OCI-LY3 (cell line): ENCODE results near the gene C2orf68.
"Not testable (repeated sequence)": the region's sequence is repeated elsewhere in the genome, so short reads cannot be mapped to it uniquely, and the experiment has no call there.

Experiments used
- H2AFZ ChIP-seq: fragments of 200-600, 300-600 bp; shearing (Covaris generic); 2 replicates; pipeline ENCODE4 v1.6.0; 2014; ENCODE audit warnings: antibody characterized with exemption, low read depth, low read length
- H3K27ac ChIP-seq: fragments of 200-600, 300-600 bp; sonication (generic); 2 replicates; pipeline ENCODE4 v1.5.1; 2014; ENCODE audit warnings: mild to moderate bottlenecking, low read length, moderate library complexity, mixed read lengths
- H3K27me3 ChIP-seq: fragments of 200-600, 300-600 bp; sonication (generic); 2 replicates; pipeline ENCODE4 v1.6.1; 2014; ENCODE audit warnings: low read depth, low read length, mixed read lengths
- H3K36me3 ChIP-seq: fragments of 200-600, 300-600 bp; sonication (generic); replicated peaks from 2 replicates; pipeline ENCODE3; 2014; ENCODE audit warnings: low read depth, low read length, mixed read lengths
- H3K4me1 ChIP-seq: fragments of 300-600, 200-600 bp; sonication (generic); 2 replicates; pipeline ENCODE4 v1.6.1; 2014; ENCODE audit warnings: low read length, mixed read lengths
- H3K4me2 ChIP-seq: fragments of 200-600, 300-600 bp; sonication (generic); 2 replicates; pipeline ENCODE4 v1.6.1; 2014; ENCODE audit warnings: low read length, mixed read lengths
- H3K4me3 ChIP-seq: fragments of 300-600, 200-600 bp; sonication (generic); 2 replicates; pipeline ENCODE4 v1.5.1; 2014; ENCODE audit warnings: antibody characterized with exemption, mild to moderate bottlenecking, low read length, moderate library complexity
- H3K79me2 ChIP-seq: fragments of 300-600, 200-600 bp; shearing (Covaris generic); 2 replicates; pipeline ENCODE4 v1.6.1; 2014; ENCODE audit warnings: mild to moderate bottlenecking, low read length, mixed read lengths
- H3K9ac ChIP-seq: fragments of 300-600, 200-600 bp; shearing (Covaris generic); 2 replicates; pipeline ENCODE4 v1.6.0; 2014; ENCODE audit warnings: mild to moderate bottlenecking, low read length, moderate library complexity
- H3K9me3 ChIP-seq: fragments of 200-600, 300-600 bp; shearing (Covaris generic); 2 replicates; pipeline ENCODE4 v1.6.1; 2014; ENCODE audit warnings: low read length, mixed read lengths; ENCODE audit not compliant: insufficient read depth
- H4K20me1 ChIP-seq: fragments of 200-600, 300-600 bp; sonication (generic); 2 replicates; pipeline ENCODE4 v1.6.1; 2016; ENCODE audit warnings: low read length, mixed read lengths; ENCODE audit not compliant: insufficient read depth
- CTCF ChIP-seq: fragments of 200-600, 300-600 bp; sonication (generic); IDR thresholded peaks from 2 replicates; pipeline ENCODE4 v1.5.1; 2014; ENCODE audit warnings: antibody characterized with exemption, low read length, low read depth
- EZH2phosphoT487 ChIP-seq: fragments of 200-600 bp; shearing (Covaris generic); IDR thresholded peaks from 2 replicates; pipeline ENCODE4 v1.6.1; 2018; ENCODE audit warnings: antibody characterized with exemption, mixed run types, low read depth

Gene C2orf68

GRCh38 chr2:85594715-85595300 lies 17.1 kb downstream of the C2orf68 start:
- H3K27ac ChIP-seq: peak overlapping the region; percentile 26
- H3K79me2 ChIP-seq: peaks cover 26% of the 10 kb centered on the region
- no peaks in the 10 kb centered on the region for H3K9me3 ChIP-seq
- TF ChIP-seq CTCF: no peak
- TF ChIP-seq EZH2phosphoT487: no peak
- H3K27me3 ChIP-seq: no peaks in the 10 kb centered on the region
- peak overlapping the region; percentile 89 for H3K9ac ChIP-seq
- H4K20me1 ChIP-seq: no peaks in the 10 kb centered on the region
- H2AFZ ChIP-seq: peak overlapping the region; percentile 65
- H3K4me2 ChIP-seq: peak overlapping the region; percentile 91
- peaks cover 13% of the 10 kb centered on the region for H3K4me1 ChIP-seq
- peaks cover 9% of the 10 kb centered on the region for H3K36me3 ChIP-seq
- H3K4me3 ChIP-seq: peak overlapping the region; percentile 99

GRCh38 chr2:85593023-85593422 lies 18.8 kb downstream of the C2orf68 start:
- no peaks in the 10 kb centered on the region for H3K27me3 ChIP-seq
- H3K4me2 ChIP-seq: no peak overlapping the region
- no peaks in the 10 kb centered on the region for H3K9me3 ChIP-seq
- H3K4me1 ChIP-seq: peaks cover 13% of the 10 kb centered on the region
- H3K79me2 ChIP-seq: peaks cover 26% of the 10 kb centered on the region
- no peaks in the 10 kb centered on the region for H4K20me1 ChIP-seq
- no peak overlapping the region for H3K27ac ChIP-seq
- H3K9ac ChIP-seq: no peak overlapping the region
- no peak for TF ChIP-seq CTCF
- no peak for TF ChIP-seq EZH2phosphoT487
- peaks cover 9% of the 10 kb centered on the region for H3K36me3 ChIP-seq
- H3K4me3 ChIP-seq: no peak overlapping the region
- no peak overlapping the region for H2AFZ ChIP-seq

- H3K36me3 ChIP-seq, H3K4me3 ChIP-seq, H3K9ac ChIP-seq, H3K27me3 ChIP-seq, H3K9me3 ChIP-seq, H2AFZ ChIP-seq, H3K4me2 ChIP-seq, H4K20me1 ChIP-seq, H3K27ac ChIP-seq: not testable (repeated sequence)
- Histone ChIP-seq H3K4me1 (peaks cover 13% of the 10 kb centered on the region), H3K79me2 (peaks cover 26% of the 10 kb centered on the region)
These were observed 19.6 kb downstream of the C2orf68 start for GRCh38 chr2:85592299-85592698.

GRCh38 chr2:85591563-85591962 lies 20.3 kb downstream of the C2orf68 start:
- TF ChIP-seq CTCF: no peak
- TF ChIP-seq EZH2phosphoT487: no peak
- Histone ChIP-seq H2AFZ (no peak overlapping the region), H3K4me1 (peaks cover 11% of the 10 kb centered on the region), H3K4me2 (no peak overlapping the region), H3K27ac (no peak overlapping the region), H3K4me3 (no peak overlapping the region), H3K9ac (no peak overlapping the region), H3K9me3 (no peaks in the 10 kb centered on the region), H4K20me1 (no peaks in the 10 kb centered on the region), H3K36me3 (no peaks in the 10 kb centered on the region), H3K27me3 (no peaks in the 10 kb centered on the region), H3K79me2 (peaks cover 19% of the 10 kb centered on the region)
